Activated CD8-positive, alpha-beta memory T cell treated with anti-CD3 and anti-CD28 coated beads for 4 hours (primary cell): ENCODE measurements around the gene KIAA1586.
"Not testable (repeated sequence)": the region's sequence is repeated elsewhere in the genome, so short reads cannot be mapped to it uniquely, and the experiment has no call there.

ENCODE experiments used
- DNase-seq, 2 donors: peaks; one replicate each; pipeline ENCODE4 v3.0.0-alpha.2; 2020; ENCODE audit warnings: low read depth in 2 of 2

KIAA1586 gene

DNA sequence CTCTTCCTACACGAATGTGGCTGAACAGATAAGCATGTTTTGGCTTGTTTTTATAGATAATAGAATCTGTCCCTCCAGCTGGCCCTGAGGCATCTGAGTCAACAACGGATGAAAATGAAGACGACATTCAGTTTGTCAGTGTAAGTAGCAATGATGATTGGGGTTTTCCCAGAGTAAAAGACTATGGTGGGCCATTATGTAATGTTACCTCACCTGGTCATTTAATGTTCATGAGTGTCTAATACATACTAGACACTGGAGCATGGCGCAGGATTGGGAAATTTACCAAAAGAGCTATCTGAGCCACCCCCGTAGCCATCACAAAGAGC lies 728 bp downstream of the KIAA1586 start:
- not testable (repeated sequence) for DNase-seq

DNA sequence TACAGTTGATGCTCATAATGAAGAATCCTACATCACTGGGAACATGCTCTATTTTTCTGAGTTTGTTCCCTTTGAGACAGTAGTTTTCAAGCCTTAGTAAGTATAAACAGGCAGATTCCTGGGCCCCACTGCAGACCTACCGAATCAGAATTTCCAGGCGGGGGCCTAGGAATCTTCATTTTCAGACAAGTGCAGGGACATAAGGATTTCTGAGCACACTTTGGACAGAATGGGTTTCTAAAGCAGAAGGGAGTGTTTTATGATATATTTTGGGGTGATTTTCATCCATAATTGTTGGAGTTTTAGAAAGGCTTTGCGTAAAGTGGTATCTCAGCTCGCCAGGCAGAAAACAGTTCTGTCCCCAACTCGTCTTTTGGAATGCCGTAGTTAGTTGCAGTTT lies 1.4 kb downstream of the KIAA1586 start:
- not testable (repeated sequence) for DNase-seq

- DNase-seq: no peak
Observed at GRCh38 chr6:57048577-57048976, 2.1 kb downstream of the KIAA1586 start.

GRCh38 chr6:57063847-57064246 lies 17.4 kb downstream of the KIAA1586 start:
- DNase-seq: no peak

DNA sequence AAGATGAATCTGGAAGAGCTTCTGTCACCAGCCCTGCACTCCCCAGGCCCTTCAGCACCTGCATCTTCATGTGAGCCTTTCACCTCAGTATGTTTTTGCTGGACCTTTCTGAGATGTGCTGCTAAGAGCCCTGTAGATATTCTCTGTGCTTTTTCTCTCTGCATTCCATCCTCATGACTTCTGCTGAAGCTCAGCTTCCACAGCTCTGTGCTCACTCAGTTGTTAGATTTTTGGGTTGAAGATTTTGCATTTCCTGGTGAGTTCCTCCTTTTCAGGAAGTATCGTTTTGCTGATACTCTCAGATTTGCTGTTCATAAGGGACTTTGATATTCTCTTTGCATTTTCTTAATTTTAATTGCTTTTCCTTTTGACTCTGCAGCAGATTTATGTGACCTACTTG lies 18.3 kb downstream of the KIAA1586 start:
- DNase-seq: no peak

GRCh38 chr6:57068061-57068460 lies 21.6 kb downstream of the KIAA1586 start:
- DNase-seq: no peak

GRCh38 chr6:57069228-57069627 lies 22.7 kb downstream of the KIAA1586 start:
- no peak for DNase-seq

DNA sequence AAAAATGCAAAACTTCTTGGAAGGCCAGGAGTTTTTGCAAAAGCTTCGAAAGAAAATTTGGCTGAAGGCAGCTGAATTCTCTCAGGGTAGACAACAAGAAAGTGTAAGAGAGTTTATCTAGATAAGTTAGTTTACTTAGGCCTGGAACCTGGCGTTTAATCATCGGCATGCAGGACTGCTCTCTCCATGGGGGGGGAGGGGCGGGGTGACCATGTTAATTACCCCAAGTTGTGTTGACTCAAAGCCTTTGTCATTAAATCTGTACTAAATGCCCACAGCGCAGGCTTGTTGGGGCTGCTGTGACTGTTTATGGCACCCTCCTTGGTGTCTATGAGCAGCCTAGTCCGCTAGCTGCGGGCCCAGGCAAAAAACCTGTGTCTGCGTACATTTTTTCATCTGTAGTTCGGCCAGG lies 23.4 kb downstream of the KIAA1586 start:
- no peak for DNase-seq

DNA sequence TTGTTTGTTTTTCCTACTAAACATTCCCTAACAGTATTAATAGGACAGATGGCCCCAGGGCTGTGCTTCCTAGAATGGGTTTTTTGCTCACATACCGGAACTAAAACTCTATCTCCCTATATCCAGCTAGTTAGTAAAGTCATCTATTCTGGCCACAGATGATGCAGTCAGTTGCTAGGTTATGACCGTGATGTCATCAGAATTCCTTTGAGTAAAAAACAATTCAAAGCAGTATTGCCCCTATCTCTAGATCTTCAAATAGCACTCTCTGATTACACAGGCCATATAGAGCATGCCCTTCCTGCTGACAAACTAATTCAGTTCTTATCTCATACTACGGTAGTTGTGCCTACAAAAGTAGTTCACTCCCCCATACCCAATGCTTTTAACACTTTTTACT lies 25.6 kb downstream of the KIAA1586 start:
- DNase-seq: no peak

DNA sequence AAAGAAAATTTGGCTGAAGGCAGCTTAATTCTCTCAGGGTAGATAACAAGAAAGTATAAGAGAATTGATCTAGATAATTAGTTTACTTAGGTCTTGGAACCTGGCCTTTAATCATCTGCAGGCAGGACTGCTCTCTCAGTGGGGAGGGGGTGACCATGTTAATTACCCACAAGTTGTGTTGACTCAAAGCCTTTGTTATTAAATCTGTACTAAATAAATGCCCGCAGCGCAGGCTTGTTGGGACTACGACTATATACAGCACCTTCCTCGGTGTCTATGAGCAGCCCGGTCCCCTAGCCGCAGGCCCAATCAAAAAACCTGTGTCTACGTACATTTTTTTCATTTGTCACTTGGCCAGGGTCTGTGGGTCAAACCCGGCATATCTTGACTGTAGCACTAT lies 27.9 kb downstream of the KIAA1586 start:
- DNase-seq: no peak

DNA sequence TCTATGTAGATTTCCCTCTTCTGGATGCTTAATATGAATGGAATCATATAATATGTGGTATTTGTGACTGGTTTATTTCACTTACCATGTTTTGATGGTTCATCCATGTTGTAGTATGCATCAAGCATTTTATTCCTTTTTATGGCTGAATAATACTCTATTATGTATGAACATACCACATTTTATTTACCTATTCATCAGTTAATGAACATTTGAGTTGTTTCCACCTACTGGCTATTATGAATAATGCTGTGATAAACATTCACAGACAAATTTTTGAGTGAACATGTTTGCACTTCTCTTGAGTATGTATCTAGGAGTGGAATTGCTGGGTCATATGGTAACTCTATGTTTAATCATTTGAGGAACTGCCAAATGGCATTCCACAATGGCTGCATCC lies 28.6 kb downstream of the KIAA1586 start:
- DNase-seq: no peak

DNA sequence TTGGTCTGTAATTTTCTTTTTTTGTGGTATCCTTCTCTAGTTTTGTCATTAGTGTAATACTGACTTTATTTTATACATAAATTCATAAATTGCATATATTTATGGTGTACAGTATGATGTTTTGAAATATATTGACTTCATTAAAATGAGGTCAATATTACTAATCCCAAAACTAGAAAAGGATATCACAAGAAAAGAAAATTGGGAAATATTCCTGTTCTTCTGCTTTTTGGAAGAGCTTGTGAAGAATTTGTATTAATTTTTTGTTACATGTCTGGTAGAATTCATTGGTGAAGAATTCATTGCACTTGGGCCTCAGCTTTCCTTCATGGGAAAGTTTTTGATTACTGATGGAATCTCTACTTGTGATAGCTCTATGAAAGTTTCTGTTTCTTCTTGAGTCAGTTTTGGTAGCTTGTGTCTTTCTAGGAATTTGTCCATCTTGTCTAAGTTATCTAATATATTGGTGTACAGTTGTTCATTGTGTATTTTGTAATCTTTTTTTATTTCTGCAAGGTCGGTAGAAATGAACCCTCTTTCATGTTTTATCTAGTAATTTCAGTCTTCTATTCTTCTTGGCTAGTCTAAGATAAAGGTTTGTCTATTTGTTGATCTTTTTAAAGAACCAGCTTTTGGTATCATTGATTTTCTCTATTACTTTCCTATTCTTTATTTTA lies 32.2 kb downstream of the KIAA1586 start:
- DNase-seq: no peak

GRCh38 chr6:57085471-57085870 lies 39.0 kb downstream of the KIAA1586 start:
- DNase-seq: no peak

GRCh38 chr6:57086843-57087242 lies 40.4 kb downstream of the KIAA1586 start:
- DNase-seq: no peak

- DNase-seq: no peak
Observed at GRCh38 chr6:57087916-57088315, 41.4 kb downstream of the KIAA1586 start.

DNA sequence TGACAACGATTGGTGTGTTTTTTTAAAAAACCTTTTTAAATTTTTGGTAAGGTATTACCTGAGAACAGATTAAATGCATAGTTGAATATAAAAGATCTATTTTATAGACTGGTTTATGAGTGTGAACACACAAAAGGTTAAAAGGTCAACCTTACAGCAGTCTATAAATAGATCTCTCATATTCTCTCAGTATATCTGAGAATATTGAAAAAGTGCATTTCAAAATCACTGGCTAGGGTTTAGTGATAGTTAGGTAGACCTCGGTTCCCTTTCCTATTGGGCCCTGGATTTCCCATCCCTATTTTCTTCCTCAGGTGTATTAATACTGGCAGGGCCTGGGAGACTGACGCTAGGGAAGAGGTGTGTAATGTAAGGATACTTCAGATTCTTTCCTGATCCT lies 42.8 kb downstream of the KIAA1586 start:
- no peak for DNase-seq

DNA sequence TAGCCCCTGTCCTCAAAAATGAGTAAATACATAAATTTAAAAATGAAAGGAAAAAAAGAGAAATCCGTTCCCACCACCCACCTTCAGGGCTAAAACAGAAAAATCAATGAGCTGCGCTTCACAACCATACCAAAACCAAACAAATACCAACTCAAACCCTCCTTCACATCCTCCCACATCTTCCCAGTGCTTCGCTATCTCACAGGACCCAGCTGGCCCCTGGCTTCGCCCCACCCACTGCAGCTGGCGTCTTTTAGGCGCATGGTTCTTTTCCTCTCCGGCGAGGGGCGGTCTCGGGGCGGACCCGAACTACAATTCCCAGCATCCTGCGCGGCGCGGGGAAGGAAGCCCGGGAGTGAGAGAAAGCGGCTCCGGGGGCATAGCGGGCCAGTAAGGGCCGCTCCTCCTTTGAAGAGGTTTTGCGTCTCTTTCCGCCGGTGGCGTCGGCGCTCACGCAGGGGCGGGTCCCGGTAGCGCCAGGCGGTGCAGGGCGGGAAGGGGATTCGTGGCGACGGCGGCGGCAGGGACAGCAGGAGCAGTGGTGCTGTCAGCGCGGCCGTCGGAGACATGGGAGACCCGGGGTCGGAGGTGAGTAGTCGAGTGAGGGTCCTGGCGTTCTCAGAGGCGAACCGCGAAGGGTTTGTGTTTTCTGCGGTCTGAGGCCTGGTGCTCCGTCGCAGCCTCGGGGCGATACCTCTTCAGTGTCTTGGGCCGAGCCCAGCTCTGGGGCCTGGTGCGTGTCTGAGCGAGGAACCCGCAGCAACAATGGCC lies 43.4 kb downstream of the KIAA1586 start, which contains the start of gene ZNF451:
ZNF451 (plus strand) TSS at position 502 of the 771 bp plus-strand sequence; CDS start at position 568, 66 bp downstream.
- peak; percentile 93 to 94 for DNase-seq

DNA sequence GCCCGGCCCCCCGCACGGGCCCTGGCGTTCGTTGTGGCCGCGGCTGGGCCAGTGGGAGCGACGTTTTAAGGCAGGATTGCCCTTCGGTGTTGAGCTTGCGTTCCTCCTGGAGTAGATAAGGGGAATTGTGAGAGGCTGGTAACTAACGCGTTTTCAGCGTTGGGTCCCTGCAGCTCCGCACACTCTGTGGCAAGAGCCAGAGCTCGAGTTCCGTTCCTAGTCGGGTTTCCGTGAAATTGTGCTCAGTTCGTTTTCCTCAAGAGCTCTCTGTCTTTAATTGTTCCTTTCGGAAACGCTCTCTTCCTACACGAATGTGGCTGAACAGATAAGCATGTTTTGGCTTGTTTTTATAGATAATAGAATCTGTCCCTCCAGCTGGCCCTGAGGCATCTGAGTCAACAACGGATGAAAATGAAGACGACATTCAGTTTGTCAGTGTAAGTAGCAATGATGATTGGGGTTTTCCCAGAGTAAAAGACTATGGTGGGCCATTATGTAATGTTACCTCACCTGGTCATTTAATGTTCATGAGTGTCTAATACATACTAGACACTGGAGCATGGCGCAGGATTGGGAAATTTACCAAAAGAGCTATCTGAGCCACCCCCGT lies 44.1 kb downstream of the KIAA1586 start:
- not testable (repeated sequence) for DNase-seq

DNA sequence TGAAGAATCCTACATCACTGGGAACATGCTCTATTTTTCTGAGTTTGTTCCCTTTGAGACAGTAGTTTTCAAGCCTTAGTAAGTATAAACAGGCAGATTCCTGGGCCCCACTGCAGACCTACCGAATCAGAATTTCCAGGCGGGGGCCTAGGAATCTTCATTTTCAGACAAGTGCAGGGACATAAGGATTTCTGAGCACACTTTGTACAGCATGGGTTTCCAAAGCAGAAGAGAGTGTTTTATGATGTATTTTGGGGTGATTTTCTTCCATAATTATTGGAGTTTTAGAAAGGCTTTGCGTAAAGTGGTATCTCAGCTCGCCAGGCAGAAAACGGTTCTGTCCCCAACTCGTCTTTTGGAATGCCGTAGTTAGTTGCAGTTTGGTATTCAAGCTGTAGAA lies 44.9 kb downstream of the KIAA1586 start:
- DNase-seq: not testable (repeated sequence)

- DNase-seq: no peak
Observed at GRCh38 chr6:57094689-57095088, 48.2 kb downstream of the KIAA1586 start.

DNA sequence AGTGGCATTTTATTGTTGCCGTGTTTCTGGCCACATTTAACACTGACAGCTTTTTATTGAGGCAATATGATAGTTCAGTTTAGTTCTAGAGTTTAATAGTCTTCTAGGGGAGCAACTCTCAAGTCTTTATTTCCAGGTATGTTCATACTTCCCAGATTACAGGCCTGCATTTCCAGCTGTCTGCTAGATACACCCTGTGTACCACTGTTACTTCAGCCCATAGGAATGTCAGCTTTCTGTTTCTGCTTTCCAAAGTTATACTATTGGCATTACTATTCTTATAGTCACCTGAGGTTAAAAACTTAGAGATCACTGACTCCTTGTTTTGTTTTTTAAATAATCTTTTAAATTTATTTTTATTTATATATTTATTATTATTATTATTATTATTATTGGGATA lies 51.1 kb downstream of the KIAA1586 start:
- DNase-seq: no peak

- no peak for DNase-seq
Observed at GRCh38 chr6:57102976-57103375, 56.5 kb downstream of the KIAA1586 start.

DNA sequence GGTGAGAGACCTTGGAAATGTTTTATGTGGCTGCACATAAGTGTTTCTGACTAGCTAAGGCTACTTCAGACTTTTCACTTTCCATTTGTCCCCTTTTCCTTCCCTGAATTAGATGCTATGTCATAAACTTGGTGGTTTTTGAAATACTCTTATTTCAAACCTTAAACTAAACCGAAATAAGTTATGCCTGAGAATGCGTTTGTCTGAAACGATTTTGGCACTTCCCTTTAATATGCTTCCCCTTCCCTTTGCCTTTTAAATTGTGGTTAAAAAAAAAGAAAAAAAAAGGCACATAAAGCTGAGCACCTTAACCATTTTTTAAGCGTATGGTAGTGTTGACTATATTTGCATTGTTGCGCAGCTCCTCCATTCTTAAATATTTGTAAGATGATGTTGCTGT lies 57.8 kb downstream of the KIAA1586 start:
- DNase-seq: no peak
